GDM1 (cell line): ENCODE data around the gene SCYGR1.
"Not testable (repeated sequence)": the region's sequence is repeated elsewhere in the genome, so short reads cannot be mapped to it uniquely, and the experiment has no call there.

ENCODE experiments used
- DNase-seq: peaks from one replicate; lab custom pipeline; 2025; lab: John Stamatoyannopoulos, UW

The SCYGR1 gene

DNA sequence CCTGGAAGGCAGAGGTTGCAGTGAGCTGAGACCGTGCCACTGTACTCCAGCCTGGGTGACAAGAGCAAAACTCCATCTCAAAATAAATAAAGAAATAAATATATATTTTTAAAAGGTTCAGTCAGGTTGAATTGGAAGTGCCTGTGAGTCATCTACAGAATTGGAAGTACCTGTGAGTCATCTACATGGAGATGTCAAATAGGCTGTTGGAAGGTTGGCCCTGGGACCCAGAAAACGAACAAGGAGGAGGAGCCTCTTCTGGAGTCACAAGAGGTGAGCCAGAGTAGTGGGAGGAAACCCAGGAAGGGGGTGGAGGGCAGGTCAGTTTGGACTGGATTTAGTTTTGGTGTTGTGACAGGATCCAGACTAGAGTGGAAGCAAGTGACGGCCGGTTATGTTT, 15.2 kb upstream of the SCYGR1 start:
- DNase-seq: no peak

DNA sequence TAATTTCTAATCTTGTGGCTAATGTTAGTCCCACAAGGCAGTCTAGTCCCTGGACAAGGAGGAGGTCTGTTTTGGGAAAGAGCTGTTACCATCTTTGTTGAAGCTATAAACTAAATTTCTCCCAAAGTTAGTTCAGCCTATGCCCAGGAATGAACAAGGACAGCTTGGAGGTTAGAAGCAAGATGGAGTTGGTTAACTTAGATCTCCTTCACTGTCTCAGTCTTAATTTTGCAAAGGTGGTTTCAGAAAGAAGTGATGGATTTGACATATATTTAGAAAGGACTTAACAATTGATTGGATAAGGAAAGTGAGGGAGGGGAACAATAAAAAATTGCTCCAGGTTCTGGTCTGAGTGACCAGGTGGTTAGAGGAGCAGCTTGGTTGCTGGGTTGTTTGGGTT, 14.6 kb upstream of the SCYGR1 start:
- DNase-seq: no peak

DNA sequence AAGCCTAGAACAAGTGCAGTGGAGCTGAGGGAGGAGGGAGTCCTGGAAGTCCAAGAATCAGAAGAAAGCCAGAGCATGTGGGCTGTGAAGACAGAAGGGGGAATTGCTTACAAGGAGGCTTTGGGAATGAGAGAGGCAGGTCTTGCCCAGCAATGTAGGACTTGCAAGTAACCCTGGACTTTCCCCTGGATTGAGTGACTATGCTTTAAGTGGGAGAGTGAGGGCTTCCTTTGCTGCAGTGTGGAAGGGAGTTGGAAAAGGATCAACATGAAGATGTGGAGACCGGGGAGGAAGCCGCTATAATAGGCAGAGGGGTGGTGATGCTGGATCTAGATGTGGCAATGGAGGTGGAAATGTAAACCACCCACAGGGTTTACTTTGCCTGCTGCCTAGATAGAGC, 13.8 kb upstream of the SCYGR1 start:
- DNase-seq: no peak

DNA sequence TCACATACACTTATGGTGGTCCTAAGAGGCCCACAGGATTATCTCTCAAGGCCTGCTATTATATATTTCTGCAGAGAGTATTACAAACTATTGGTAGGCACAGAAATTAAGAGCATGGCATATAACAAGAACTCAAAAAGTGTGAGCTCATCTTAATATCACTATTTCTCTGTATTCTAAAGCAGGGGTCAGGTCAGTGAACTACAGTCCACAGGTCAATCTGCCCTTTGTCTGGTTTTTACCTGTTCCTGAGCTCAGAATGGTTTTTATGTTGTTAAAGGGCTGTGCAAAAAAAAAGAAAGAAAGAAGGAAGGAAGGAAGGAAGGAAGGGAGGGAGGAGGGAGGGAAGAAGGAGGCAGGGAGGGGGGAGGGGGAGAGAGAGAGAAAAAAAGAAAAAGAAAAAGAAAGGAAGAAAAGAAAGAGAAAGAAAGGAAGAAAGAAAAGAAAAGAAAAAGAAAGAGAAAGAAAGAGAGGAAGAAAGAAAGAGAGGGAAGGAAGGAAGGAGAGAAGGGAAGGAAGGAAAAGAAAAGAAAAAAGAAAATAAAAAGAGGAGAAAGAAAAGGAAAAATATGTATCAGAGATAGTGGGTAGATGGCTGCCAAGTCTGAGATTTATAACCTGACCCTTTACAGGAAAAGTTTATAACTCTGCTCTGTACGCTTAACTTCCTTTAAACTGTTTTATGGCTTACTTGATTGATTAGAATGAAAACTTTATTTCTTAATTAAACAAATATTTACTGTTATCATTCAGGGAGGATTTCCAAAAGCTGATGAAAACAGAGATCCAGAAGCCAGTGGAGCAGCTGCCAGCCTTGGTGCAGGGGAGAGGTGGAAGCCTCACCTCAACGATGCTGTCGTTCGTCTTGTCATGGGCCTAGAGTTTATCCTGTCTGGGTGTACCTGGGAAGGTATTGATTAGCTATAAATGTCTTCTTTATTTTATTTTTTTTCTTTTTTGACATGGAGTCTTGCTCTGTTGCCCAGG, 11.2 kb upstream of the SCYGR1 start:
- no peak for DNase-seq

DNA sequence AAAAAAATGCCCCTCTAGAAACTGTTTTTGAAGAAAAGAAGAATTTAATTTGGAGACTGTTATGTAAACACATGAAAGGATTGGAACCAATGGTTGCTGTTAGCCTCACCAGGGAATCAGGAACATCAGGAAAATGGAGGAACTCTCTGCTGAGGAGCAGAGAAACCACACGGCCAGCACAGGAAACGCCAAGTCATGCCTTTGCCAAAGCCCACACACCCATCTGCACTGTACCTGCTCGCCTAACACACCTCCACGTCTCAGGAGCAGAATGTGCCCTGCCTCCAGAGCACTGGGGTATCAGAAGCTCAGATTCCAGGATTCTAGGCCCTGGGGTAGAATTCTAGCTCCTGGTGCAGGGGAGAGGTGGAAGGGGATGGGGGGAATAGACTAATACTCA, 9.8 kb upstream of the SCYGR1 start:
- no peak for DNase-seq

DNA sequence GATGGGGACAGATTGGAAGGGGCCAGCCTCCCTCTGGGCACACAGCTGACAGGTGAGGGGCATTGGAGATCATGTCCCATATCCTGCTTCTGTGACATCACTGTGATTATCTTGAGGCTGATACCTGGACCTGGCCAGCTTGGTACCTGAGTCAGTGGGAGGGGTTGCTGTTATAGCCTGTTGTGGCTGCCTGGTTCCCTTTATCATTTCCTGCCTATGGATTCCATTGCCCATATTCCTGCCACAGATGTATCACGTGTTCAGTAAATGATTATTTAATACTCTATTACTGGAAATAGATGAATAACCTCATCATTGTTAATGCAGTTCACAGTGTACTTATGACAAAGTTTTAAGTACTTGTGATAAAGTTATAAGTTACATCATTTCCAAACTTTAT, 7.8 kb upstream of the SCYGR1 start:
- no peak for DNase-seq

DNA sequence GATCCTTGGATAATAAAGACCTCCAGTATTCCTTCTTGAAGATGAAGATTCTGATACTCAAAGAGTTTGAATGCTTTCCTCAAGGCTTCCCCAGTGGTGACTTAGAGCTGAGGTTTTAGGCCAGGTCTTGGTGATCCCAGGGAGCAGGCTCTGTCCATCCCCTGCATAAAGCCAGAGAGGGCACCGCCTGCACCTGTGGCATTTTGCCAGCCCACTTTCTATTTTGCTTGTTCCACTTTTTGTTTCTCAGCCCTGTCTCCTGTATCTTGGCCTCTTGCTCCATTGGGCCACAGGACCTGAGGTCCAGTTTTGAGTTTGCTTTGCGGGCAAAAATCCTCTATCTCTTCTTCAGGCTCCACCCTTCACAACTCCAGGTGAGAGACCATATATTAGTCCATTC, 6.7 kb upstream of the SCYGR1 start:
- no peak for DNase-seq

DNA sequence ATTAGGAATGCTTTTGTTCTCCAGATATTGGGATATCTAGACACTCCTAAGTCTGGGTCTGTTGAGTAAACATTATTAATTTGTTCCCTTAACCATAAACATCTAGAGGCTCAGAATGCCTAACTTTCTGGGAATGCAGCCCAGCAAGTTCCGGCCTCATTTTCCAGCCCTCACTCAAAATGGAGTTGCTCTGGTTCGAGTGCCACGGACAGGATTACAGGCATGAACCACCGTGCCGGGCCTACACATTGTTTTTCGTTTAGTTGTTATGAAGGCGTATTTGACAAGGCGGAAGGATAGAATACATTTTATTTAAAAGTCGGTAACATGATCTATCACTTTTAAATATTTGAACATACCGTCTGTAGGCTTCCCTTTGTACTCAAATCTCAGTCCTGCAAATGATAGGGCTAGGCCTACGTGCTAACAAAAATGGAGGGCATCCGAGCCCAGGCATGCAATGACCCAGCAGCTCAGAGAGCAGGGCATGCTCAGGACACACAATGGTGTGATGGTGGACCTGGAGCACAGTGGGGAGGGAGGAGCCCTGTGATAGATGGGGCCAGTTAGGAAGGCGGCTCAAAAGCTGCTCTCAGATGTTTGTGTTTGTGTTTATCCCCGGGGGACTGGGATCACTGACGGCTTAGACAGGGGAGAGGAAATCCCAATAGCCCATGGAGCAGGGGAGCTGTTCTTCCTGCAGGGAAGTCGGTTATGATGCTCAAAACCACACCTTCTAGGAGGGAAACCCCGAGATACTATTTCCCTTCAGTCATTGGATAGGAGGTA, 2.9 kb upstream of the SCYGR1 start:
- DNase-seq: no peak

DNA sequence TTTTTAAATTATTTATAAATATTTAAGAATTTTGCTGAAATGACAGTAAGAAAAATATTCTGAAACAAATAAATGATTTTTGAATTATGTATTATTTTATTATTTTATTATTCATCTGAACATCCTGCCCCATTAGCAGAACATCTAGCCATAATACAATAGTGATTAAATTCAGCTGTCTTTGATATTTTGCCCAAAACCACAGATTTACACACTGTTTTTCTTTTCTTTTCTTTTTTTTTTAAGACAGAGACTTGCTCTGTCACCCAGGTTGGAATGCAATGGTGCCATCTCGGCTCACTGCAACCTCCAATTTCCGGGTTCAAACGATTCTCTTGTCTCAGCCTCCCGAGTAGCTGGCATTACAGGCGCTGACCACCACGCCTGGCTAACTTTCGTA, 1.9 kb upstream of the SCYGR1 start:
- DNase-seq: no peak

DNA sequence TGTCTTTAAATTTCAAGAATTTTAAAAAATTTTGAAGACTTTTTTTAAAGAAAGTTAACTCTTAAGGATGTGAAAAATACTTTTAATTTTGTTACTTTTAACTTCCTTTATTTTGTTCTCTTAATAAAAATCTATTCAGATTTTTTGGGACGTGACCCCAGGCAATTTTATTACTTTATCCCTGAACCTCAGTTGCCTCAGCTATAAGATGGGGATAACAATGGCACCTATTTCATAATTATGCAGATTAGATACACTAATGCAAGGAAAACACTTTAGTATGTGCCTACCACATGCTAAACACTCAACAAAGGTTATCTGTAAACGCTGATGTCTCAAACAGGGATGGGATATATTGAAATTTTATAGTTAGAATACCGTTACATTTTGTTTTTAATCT, 1.5 kb upstream of the SCYGR1 start:
- no peak for DNase-seq

DNA sequence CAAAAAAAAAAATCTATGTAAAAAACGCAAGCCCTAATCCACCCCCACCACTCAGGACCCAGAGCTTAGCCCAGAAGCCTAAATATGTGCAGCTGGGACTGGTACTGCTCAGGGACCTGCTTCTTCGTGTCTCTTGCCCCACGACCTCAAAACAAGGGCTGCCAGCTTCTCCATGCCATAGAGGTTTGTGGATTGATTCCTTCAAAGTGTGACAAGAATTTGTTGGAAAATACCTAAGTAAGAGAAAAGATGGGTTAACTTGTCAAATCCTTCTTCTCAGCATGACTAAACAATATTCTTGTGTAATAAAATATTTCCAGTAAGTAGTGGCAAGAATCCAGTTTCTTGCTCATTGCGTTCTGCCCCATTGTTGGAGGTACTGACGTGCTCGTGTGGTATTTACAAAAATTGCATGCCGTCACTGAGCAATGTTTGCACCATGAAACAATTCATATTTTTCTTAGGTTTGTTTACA, 825 bp upstream of the SCYGR1 start:
- no peak for DNase-seq

DNA sequence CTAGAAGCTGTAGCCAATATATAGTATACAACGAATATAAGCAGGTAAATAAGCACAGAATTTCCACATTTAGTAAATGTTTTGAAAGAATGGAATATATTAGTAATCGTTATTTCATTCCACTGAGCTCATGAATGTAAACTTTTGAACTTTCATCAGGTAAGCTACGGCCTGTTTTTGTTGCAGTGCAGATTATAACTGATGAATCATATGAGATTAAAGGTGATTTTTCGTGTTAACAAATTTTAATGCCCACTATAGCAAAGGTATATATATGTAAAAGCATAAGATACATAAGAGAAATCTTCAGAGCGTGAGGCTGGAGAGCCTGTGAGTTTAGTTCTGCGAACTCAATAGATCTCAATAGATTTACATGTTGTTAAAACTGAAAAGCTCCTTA, 1.1 kb downstream of the SCYGR1 start:
- DNase-seq: no peak

DNA sequence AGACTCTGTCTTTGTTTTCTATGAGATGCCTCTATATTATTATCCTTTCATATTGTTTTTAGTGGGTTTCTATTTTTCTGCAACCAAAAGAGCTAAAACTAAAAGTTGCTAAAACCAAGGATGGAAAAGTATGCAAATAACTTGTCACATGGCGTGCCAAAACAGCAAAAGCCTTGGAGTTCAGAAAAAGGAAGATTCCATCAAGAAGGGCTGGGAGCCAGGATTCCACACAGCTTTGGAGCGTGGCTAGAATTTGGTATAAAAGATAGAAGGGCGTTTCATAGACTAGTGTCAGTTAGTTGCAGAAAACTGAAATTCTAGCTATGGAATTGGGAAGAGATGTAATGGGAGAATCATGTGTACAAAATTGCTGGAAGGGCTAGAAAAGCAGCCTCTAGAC, 4.1 kb downstream of the SCYGR1 start:
- DNase-seq: no peak

DNA sequence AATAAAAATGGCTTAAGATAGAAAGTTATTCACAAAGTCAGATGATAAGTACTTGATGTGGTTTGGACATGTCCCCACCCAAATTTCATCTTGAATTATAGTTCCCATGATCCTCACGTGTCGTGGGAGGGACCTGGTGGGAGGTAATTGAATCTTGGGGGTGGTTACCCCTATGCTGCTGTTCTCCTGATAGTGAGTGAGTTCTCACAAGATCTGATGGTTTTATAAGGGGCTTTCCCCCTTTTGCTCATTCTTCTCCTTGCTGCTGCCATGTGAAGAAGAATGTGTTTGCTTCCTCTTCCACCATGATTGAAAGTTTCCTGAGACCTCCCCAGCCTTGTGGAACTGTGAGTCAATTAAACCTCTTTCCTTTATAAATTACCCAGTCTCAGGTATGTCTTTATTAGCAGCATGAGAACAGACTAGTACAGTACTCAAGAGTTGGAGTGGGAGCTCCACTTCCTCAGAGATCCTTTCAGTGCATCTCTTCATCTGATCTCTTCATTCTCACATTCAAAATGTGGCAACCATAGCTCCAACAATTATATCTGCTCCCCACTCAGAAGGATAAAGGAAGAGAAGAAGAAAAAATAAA, 5.4 kb downstream of the SCYGR1 start:
- DNase-seq: not testable (repeated sequence)

DNA sequence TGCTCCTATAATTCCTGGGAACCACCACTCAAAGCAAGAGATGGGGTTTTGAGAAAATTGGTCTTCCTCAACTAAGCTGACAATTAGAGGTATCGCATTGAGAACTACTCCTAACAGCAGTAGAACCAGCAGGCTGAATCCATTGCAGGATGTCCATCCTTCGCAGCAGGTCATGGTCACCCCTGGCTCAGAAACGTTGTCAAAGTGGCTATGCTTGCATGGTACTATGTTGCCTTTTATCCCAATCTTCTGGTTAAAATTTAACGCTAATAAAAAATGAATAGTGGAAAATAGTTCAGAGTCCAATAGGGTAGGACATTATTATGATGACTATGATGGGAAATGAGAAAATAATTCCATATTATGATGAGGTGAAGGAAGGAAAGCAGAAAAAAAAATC, 8.7 kb downstream of the SCYGR1 start, which contains the start of gene TM4SF20:
Gene TM4SF20, minus strand, starts transcription at position 212 of the 400 bp plus-strand sequence. Its CDS starts 38 bp downstream, at position 174.
- DNase-seq: no peak

DNA sequence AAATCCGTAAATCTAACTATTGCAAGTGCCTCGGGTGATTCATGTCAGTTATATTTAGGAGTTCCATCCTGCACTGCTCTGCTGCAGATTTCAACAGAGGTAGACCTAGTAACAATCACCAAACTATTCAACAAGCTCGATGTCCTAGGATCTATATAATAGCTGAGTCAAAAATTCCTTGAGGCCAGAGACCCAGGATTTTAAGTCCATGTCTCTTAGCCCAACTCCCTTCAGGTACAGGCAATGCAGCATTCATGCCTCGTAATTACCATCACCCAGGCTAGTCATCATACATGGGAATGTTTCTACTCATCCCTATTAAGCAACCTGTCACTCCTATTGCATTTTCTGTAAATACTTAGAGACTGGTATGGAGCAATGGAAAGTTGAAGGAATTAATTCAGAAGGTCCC, 9.4 kb downstream of the SCYGR1 start:
- no peak for DNase-seq

DNA sequence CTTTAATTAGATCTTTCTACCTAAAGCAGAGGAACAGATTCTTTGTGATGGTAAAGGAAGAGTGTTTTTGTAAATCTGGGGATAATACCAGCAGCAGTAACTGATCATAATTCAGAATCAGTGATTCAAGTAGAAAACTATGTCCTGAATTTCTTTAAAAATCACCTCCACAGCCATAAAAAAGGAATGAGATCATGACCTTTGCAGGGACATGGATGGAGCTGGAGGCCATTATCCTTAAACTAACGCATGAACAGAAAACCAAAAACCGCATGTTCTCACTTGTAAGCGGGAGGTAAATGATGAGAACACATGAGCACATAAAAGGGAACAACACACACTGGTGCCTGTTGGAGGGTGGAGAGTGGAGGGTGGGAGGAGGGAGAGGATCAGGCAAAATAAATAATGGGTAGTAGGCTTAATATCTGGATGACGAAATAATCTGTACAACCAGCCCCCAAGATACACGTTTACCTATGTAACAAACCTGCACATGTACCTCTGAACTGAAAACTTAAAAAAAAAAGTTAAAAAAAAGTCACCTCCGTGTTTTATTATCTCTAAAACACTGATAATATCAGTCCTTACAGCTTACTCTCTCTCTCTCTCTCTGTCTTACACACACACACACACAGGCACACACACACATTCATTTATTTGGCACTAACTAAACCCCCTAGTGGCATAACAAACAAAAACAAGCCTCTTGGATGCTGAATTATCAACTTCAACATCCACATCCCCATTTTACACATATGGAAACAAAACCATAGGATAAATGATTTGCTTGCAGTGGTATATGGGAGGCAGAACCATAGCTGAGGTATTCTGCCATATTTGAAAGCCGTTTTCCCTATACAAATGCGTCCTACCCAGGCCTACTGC, 10.0 kb downstream of the SCYGR1 start:
- no peak for DNase-seq

DNA sequence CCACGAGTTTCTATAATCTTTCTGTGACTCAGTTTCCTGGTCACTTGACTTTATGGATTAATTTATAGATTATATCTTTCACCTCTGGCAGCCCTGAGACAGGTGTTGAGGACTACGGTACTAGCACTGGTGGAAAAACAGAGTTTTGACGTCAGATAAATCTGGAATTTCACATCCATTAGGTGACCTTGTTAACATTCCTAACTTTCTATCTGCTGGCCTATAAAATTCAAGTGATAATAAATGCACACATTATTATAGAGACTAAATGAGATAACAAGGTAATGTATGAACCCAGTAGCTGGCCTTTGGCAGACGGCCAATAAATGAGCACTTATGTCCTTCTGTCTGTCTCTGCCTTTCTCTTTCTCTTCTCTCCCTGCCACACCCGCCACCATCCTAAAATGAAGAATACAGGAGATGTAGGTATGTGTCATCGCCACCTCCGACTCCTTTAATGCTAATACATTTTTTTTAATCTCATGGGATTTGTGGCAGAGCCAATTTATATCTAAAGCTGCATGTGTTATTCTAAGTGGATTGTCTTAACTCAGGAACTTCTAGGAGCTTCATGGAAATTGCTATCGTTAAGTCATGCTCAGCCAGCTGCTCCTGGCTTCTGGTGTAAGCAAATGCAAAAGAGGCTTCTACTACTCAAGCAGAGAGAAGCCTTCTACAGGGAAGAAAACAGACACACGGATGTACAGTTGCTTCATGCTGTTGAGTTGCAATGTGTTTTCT, 10.9 kb downstream of the SCYGR1 start:
- no peak for DNase-seq

DNA sequence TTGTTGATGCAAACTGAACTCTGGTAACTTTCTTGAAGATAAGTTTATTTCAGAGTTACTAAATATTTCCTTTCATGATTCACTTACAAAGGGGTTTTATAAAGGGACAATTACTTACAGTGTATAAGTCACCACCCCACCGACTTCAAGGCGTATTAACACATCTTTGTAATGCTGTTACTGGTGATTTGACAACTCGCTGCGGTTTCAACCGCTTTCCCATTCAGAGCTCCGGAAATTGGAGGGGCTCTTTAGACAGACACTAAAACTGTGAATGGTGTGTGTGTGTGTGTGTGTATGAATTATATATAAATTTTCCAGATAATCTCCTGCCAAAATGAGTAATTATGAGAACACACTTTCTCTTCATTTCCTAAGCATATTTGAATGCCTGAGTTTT, 13.6 kb downstream of the SCYGR1 start:
- no peak for DNase-seq

DNA sequence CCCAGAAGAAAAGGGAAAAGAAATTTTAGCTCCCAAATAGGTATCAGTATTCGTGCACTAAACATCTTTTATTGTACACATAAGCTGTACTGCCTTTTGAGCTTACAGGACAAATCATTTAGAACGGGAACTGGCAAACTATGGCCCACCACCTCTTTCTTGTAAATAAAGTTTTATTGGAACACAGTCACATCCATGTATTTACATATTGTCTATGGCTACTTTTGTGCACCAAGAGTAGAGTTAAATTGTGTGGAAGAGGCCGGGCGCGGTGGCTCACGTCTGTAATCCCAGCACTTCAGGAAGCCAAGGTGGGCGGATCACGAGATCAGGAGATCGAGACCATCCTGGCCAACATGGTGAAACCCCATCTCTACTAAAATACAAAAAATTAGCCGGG, 14.4 kb downstream of the SCYGR1 start:
- DNase-seq: no peak

DNA sequence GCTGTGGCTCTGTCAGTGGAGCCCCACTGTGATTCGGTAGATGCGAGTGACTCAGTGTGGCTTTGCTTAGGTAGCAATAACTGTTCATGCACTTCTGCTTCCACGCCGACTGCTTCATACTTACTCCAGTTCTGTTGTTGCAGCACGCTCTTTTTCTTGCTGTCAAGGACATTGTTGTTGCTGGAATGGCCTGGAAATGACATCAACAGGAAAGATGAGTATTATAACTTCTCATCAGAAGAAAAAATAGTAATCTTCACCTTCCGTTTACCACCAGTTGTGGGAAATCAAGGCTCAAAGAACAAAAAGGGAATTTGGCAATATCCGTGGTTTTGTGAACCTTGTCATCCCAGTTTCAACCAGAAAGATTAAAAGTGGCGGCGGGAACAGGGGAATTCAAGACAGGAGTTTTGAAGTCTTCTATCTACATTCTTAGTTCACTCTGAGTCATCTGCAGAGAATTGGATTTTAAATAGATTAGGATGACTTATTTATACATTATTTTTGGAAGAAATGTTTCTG, 16.9 kb downstream of the SCYGR1 start:
- DNase-seq: no peak
